Measurements from ENCODE around the gene LYAR. TPM values are rescaled to one million over a fixed set of nuclear protein-coding genes. Genes with fewer than 3 reads are reported as not detected.

The LYAR gene
- total and polyA plus RNA-seq, 8 donors: 9.7 to 23.7 (median 21.5) TPM

- no peaks in the 10 kb centered on the region for H3K36me3 ChIP-seq
- no peak overlapping the region for H3K27ac ChIP-seq
- intact Hi-C loops (cut with DNase I): no loop called here
- no peak overlapping the region for H3K4me3 ChIP-seq
- no peak for DNase-seq
- no peaks in the 10 kb centered on the region for H3K27me3 ChIP-seq
- no peaks in the 10 kb centered on the region for H3K9me3 ChIP-seq
- no peaks in the 10 kb centered on the region for H3K4me1 ChIP-seq
- no peak for ATAC-seq
- TF ChIP-seq CTCF (IDR thresholded peaks at IDR 0.05): no peak
Measured at GRCh38 chr4:4328840-4329239, 38.9 kb upstream of the LYAR start.

- H3K27me3 ChIP-seq: no peaks in the 10 kb centered on the region
- no peaks in the 10 kb centered on the region for H3K36me3 ChIP-seq
- DNase-seq: no peak
- H3K27ac ChIP-seq: no peak overlapping the region
- no peaks in the 10 kb centered on the region for H3K4me1 ChIP-seq
- H3K9me3 ChIP-seq: no peaks in the 10 kb centered on the region
- no peak for ATAC-seq
- no peak overlapping the region for H3K4me3 ChIP-seq
- intact Hi-C loops (cut with DNase I): no loop called here
- TF ChIP-seq CTCF (IDR thresholded peaks at IDR 0.05): no peak
Measured at GRCh38 chr4:4328206-4328605, 38.3 kb upstream of the LYAR start.

- intact Hi-C loops (cut with DNase I): no loop called here
- no peak overlapping the region for H3K27ac ChIP-seq
- H3K27me3 ChIP-seq: no peaks in the 10 kb centered on the region
- H3K4me1 ChIP-seq: no peaks in the 10 kb centered on the region
- H3K9me3 ChIP-seq: no peaks in the 10 kb centered on the region
- TF ChIP-seq CTCF (IDR thresholded peaks at IDR 0.05): no peak
- no peak overlapping the region for H3K4me3 ChIP-seq
- peak; percentile 59 for ATAC-seq
- peak in 1 of 4 donors; percentile 62 for DNase-seq
- H3K36me3 ChIP-seq: no peaks in the 10 kb centered on the region
Measured at GRCh38 chr4:4327652-4328121, 37.7 kb upstream of the LYAR start.

- H3K9me3 ChIP-seq: no peaks in the 10 kb centered on the region
- ATAC-seq: no peak
- intact Hi-C loops (cut with DNase I): no loop called here
- no peaks in the 10 kb centered on the region for H3K27me3 ChIP-seq
- no peak overlapping the region for H3K4me3 ChIP-seq
- no peaks in the 10 kb centered on the region for H3K4me1 ChIP-seq
- peaks cover 0 to 14% of the 10 kb centered on the region in 2 donors for H3K36me3 ChIP-seq
- H3K27ac ChIP-seq: no peak overlapping the region
- no peak for TF ChIP-seq CTCF (IDR thresholded peaks at IDR 0.05)
- no peak for DNase-seq
Measured at GRCh38 chr4:4326166-4326565, 36.2 kb upstream of the LYAR start.

GRCh38 chr4:4325321-4325720 is 35.4 kb upstream of the LYAR start:
- ATAC-seq (no peak), DNase-seq (no peak)
- no peak for TF ChIP-seq CTCF (IDR thresholded peaks at IDR 0.05)
- intact Hi-C loops (cut with DNase I): no loop called here
- no peak overlapping the region for H3K27ac ChIP-seq
- H3K9me3 ChIP-seq: no peaks in the 10 kb centered on the region
- H3K36me3 ChIP-seq: peaks cover 0 to 23% of the 10 kb centered on the region in 2 donors
- H3K27me3 ChIP-seq: no peaks in the 10 kb centered on the region
- no peaks in the 10 kb centered on the region for H3K4me1 ChIP-seq
- no peak overlapping the region for H3K4me3 ChIP-seq

Measured in left lung (tissue), 10 donors.